ENCODE results near the gene EHMT2. TPM values are rescaled to one million over a fixed set of nuclear protein-coding genes. Genes with fewer than 3 reads are reported as not detected.
A peak's percentile ranks its signal among the peaks of the same experiment; 100 is the strongest.

Gene EHMT2
- total and polyA plus RNA-seq, 2 of the 13 experiments (the other 11 are each of a cell fraction or from before 2014, with no cell fraction given) = 55.2 to 69.2 TPM

- TF ChIP-seq ETS1 (CRISPR knock-in tag; IDR thresholded peaks at IDR 0.05) (no peak), AKAP8 (CRISPR knock-in tag; IDR thresholded peaks at IDR 0.05) (no peak; the same call in 1 of the 2 replicates), ZBTB43 (CRISPR knock-in tag; conservative IDR thresholded peaks at IDR 0.05) (no peak), RCOR2 (CRISPR knock-in tag; IDR thresholded peaks at IDR 0.05) (no peak), PAX8 (CRISPR knock-in tag; IDR thresholded peaks at IDR 0.05; ENCODE audit: borderline replicate concordance) (no peak), PRDM10 (CRISPR knock-in tag; IDR thresholded peaks at IDR 0.05; ENCODE audit: low read depth) (peak; percentile 45; the same call in 1 of the 2 replicates), ARID2 (CRISPR knock-in tag; IDR thresholded peaks at IDR 0.05; ENCODE audit: borderline replicate concordance) (no peak), ISX (CRISPR knock-in tag; conservative IDR thresholded peaks at IDR 0.05) (no peak), ZNF101 (CRISPR knock-in tag; IDR thresholded peaks at IDR 0.05; ENCODE audit: borderline replicate concordance, low read depth) (no peak), ARNT (IDR thresholded peaks at IDR 0.05) (no peak), TIGD3 (CRISPR knock-in tag; IDR thresholded peaks at IDR 0.05; ENCODE audit: borderline replicate concordance) (no peak), PRMT3 (CRISPR knock-in tag; IDR thresholded peaks at IDR 0.05; ENCODE audit: borderline replicate concordance, low read depth) (no peak), TP53 (CRISPR knock-in tag; conservative IDR thresholded peaks at IDR 0.05) (no peak), ZNF713 (CRISPR knock-in tag; IDR thresholded peaks at IDR 0.05) (no peak), FOXK2 (IDR thresholded peaks at IDR 0.05) (no peak), ATF4 (CRISPR knock-in tag; IDR thresholded peaks at IDR 0.05) (no peak), ZNF704 (CRISPR knock-in tag; IDR thresholded peaks at IDR 0.05; ENCODE audit: borderline replicate concordance) (no peak; the same call in 1 of the 2 replicates), ZNF792 (CRISPR knock-in tag; IDR thresholded peaks at IDR 0.05) (0 out of 2 replicates have a peak, but pooled peaks have one; percentile 2), SP5 (CRISPR knock-in tag; IDR thresholded peaks at IDR 0.05; ENCODE audit: borderline replicate concordance, low read depth) (no peak), GLI4 (CRISPR knock-in tag; IDR thresholded peaks at IDR 0.05; ENCODE audit: borderline replicate concordance) (no peak)
These were observed at the start of gene EHMT2 (continued) for GRCh38 chr6:31897612-31898382.

Measured in HepG2 (cell line).